ENCODE data around the gene COL26A1. TPM values are rescaled to one million over a fixed set of nuclear protein-coding genes. Genes with fewer than 3 reads are reported as not detected.

Gene COL26A1
- total RNA-seq, 1 donor = not detected

DNA sequence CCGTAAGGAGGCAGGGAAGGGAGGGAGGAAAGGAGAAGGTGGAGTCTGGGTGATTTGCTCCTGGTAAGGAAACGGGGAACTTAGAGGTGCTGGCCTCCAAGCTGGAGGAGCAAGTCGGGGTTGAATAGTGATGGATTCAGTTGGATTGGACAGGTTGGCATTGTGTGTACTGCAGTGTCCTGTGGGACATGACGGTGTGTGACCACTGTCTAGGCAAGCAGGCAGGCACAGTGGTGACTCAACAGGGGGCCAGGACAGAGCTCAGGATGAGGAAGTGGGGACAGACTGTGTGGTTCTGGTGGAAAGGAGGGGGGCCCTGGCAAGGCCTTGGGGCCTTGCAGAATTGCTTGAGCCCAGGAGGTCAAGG is 48.8 kb downstream of the COL26A1 start:
- no peaks in the 10 kb centered on the region for H3K4me1 ChIP-seq (ENCODE audit: insufficient read depth, low read length)
- H3K36me3 ChIP-seq (ENCODE audit: insufficient read depth, low read length) = no peaks in the 10 kb centered on the region
- no peaks in the 10 kb centered on the region for H3K27me3 ChIP-seq (ENCODE audit: insufficient read depth, low read length)
- TF ChIP-seq CTCF (IDR thresholded peaks at IDR 0.05; ENCODE audit: extremely low read depth, low read depth, low read length) = no peak
- no peaks in the 10 kb centered on the region for H3K79me2 ChIP-seq (ENCODE audit: insufficient read depth, low read length)
- H3K4me3 ChIP-seq (ENCODE audit: insufficient read depth, low read length) = no peak overlapping the region
- H3K27ac ChIP-seq (ENCODE audit: low read depth, low read length) = no peak overlapping the region
- H3K4me2 ChIP-seq (ENCODE audit: insufficient read depth, low read length) = no peak overlapping the region
- DNase-seq (ENCODE audit: insufficient read length, low spot score, missing footprints) = no peak
- no peaks in the 10 kb centered on the region for H4K20me1 ChIP-seq (ENCODE audit: insufficient read depth, low read length)
- no peak overlapping the region for H2AFZ ChIP-seq (ENCODE audit: low read length)
- peaks cover 2% of the 10 kb centered on the region for H3K9me3 ChIP-seq (ENCODE audit: low read depth, low read length)

- H3K4me1 ChIP-seq (ENCODE audit: insufficient read depth, low read length) = no peaks in the 10 kb centered on the region
- no peak overlapping the region for H3K4me2 ChIP-seq (ENCODE audit: insufficient read depth, low read length)
- TF ChIP-seq CTCF (IDR thresholded peaks at IDR 0.05; ENCODE audit: extremely low read depth, low read depth, low read length) = no peak
- H3K27me3 ChIP-seq (ENCODE audit: insufficient read depth, low read length) = no peaks in the 10 kb centered on the region
- no peak for DNase-seq (ENCODE audit: insufficient read length, low spot score, missing footprints)
- H3K36me3 ChIP-seq (ENCODE audit: insufficient read depth, low read length) = no peaks in the 10 kb centered on the region
- H3K9me3 ChIP-seq (ENCODE audit: low read depth, low read length) = peaks cover 2% of the 10 kb centered on the region
- no peaks in the 10 kb centered on the region for H3K79me2 ChIP-seq (ENCODE audit: insufficient read depth, low read length)
- H3K4me3 ChIP-seq (ENCODE audit: insufficient read depth, low read length) = no peak overlapping the region
- H3K27ac ChIP-seq (ENCODE audit: low read depth, low read length) = no peak overlapping the region
- no peak overlapping the region for H2AFZ ChIP-seq (ENCODE audit: low read length)
- no peaks in the 10 kb centered on the region for H4K20me1 ChIP-seq (ENCODE audit: insufficient read depth, low read length)
These were observed 50.3 kb downstream of the COL26A1 start for GRCh38 chr7:101412976-101413375.

DNA sequence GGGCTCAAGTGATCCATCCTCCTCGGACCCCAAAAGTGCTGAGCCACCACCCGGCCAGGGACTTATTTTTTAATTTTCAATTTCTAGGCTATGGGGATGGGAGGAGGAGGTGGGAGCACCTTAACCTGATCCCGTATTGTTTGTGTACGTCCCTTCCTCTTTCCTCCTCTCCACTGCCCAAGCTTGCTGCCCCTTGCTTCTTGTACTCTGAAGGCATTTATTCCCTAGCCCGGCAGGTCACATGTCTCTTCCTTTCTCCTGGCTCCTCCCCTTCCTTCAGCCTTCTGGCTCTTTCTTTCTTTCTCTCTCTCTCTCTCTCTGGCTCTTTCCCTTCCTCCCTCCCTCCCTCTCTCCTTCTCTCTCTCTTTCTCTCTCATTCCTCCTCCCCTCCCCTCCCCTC is 56.0 kb downstream of the COL26A1 start:
- Histone ChIP-seq H3K4me1 (ENCODE audit: insufficient read depth, low read length) (no peaks in the 10 kb centered on the region), H3K4me2 (ENCODE audit: insufficient read depth, low read length) (no peak overlapping the region), H3K36me3 (ENCODE audit: insufficient read depth, low read length) (no peaks in the 10 kb centered on the region), H4K20me1 (ENCODE audit: insufficient read depth, low read length) (no peaks in the 10 kb centered on the region), H2AFZ (ENCODE audit: low read length) (no peak overlapping the region), H3K27ac (ENCODE audit: low read depth, low read length) (no peak overlapping the region), H3K79me2 (ENCODE audit: insufficient read depth, low read length) (no peaks in the 10 kb centered on the region), H3K4me3 (ENCODE audit: insufficient read depth, low read length) (no peak overlapping the region), H3K27me3 (ENCODE audit: insufficient read depth, low read length) (no peaks in the 10 kb centered on the region), H3K9me3 (ENCODE audit: low read depth, low read length) (no peaks in the 10 kb centered on the region)
- no peak for DNase-seq (ENCODE audit: insufficient read length, low spot score, missing footprints)
- no peak for TF ChIP-seq CTCF (IDR thresholded peaks at IDR 0.05; ENCODE audit: extremely low read depth, low read depth, low read length)

GRCh38 chr7:101419831-101420230 is 57.2 kb downstream of the COL26A1 start:
- Histone ChIP-seq H3K4me1 (ENCODE audit: insufficient read depth, low read length) (no peaks in the 10 kb centered on the region), H3K4me2 (ENCODE audit: insufficient read depth, low read length) (no peak overlapping the region), H3K27me3 (ENCODE audit: insufficient read depth, low read length) (no peaks in the 10 kb centered on the region), H4K20me1 (ENCODE audit: insufficient read depth, low read length) (no peaks in the 10 kb centered on the region), H3K9me3 (ENCODE audit: low read depth, low read length) (no peaks in the 10 kb centered on the region), H3K27ac (ENCODE audit: low read depth, low read length) (no peak overlapping the region), H3K4me3 (ENCODE audit: insufficient read depth, low read length) (no peak overlapping the region), H2AFZ (ENCODE audit: low read length) (no peak overlapping the region), H3K79me2 (ENCODE audit: insufficient read depth, low read length) (no peaks in the 10 kb centered on the region), H3K36me3 (ENCODE audit: insufficient read depth, low read length) (no peaks in the 10 kb centered on the region)
- no peak for DNase-seq (ENCODE audit: insufficient read length, low spot score, missing footprints)
- TF ChIP-seq CTCF (IDR thresholded peaks at IDR 0.05; ENCODE audit: extremely low read depth, low read depth, low read length) = no peak

Measured in osteoblast (primary cell).